Measurements from ENCODE around the gene LPO. TPM values are rescaled to one million over a fixed set of nuclear protein-coding genes. Genes with fewer than 3 reads are reported as not detected.

The LPO gene
- total RNA-seq: not detected in 2 replicates

DNA sequence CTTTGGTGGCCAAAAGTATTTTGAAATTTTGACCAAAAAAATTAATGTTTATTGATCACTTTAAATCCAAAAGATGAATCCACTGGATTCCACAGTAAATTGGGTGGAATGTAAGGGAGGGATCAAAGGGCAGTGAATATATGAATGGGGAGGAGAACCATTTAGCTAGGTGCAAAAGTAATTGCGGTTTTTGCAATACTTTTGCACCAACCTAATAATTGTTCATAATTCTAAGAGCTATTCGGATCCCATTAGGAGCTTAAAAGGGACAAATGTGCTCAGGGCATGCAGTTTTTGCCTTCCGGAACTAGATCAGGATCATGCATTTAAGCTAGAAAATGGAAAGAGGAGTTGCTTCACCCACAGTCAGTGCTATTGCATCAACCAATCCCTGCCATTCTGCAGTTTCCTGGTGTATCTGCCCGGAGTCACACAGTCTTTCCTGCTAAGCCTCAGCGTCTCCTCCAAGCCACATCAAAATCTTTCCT, at the start of gene LPO:
TSS of gene LPO (plus strand) at position 438 of the 488 bp plus-strand sequence. CDS start 4,396 bp downstream, outside the sequence.
- no peak within 1 kb of the TSS for H3K4me3 ChIP-seq (ENCODE audit: low read depth, low read length)
- no peak for TF ChIP-seq CTCF (conservative IDR thresholded peaks at IDR 0.05; ENCODE audit: low read depth, low read length)
- DNase-seq (ENCODE audit: low read depth): no peak

DNA sequence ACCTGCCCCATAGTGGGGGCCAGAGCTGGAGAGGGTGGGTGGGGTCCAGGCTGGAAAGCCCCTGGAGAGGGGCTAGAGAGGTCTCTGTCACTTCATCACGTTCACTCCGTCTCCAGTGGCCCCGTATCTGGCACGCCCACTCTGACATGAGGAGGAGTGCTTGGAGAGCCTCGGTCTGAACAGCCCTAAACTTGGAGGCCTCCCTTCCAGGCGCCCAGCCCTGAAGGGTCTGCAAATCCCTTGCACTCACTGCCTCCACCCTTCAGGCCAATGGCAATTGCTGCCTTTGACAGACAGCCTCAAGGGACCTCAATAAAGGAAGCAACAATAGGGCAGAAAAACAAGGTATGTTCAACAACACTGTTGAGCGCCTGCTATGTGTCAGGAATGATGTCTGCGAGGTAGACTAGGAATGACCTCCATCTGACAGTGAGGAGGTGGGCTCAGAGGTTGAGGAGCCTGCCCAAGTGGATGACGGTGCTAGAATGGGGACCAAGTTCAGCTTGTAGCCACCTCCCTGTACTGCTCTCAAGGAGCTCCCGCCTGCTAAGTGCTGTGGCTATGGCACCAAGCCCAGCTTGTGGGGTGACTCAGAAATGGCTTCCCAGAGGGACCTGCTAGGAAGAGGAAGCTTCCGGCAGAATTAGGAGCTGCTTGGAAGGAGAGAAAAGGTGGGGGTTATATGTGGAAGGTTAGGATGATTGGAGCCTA, 48.8 kb upstream of the LPO start:
- DNase-seq (ENCODE audit: low read depth): no peak
- no peak for TF ChIP-seq CTCF (conservative IDR thresholded peaks at IDR 0.05; ENCODE audit: low read depth, low read length)
- no peak overlapping the region for H3K4me3 ChIP-seq (ENCODE audit: low read depth, low read length)

DNA sequence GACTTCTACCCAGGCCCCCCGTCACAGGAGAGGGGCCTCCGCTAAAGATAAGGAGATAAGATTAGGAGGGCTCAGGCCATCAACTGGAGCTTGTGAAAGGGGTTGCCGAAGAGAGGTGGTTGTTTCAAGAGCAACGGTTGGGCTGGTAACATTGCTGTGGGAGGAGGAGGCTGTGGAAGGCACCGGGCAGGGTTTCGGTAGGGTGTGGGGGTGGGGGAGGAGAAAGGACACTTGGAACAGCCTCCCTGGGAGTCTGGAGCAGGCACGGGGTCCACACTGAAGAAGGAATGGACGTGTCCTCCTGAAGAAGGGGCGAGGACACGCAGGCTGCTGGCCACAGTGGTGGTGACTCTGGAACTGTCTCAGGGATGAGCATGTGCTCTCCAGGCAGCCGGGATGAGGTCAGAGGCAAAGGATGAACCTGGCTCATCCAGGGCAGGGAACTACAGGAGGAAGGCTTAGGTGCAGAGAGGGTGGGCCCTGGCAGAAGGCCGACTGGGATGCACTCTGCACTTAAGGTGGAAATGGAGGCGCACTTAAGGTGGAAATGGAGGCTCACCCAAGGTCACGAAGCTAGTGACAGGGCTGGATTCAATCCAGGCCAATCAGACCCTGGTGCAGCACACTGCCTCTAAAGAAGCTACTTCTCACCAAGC, 47.0 kb upstream of the LPO start:
- H3K4me3 ChIP-seq (ENCODE audit: low read depth, low read length): no peak overlapping the region
- no peak for DNase-seq (ENCODE audit: low read depth)
- TF ChIP-seq CTCF (conservative IDR thresholded peaks at IDR 0.05; ENCODE audit: low read depth, low read length): no peak

DNA sequence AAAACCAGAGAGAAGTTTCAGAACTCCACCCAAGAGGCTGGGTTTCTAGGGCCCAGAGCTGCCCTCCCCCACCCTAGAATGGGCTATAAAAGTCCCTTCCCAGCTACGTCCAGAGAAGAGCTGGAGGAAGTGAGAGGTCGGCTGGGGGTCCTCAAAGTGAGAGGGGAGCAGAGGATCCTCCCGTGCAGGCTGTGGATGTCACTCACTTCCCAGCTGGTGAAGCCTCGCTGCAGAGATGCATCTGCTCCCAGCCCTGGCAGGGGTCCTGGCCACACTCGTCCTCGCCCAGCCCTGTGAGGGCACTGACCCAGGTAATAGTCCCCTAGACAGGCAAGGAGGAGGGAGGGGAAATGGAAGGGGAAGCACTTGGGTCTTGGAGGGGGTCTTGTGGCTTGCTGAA, 45.8 kb upstream of the LPO start, which contains the start of gene EPX:
TSS of gene EPX (plus strand) at position 115 of the 400 bp plus-strand sequence. CDS start at position 236, 121 bp downstream.
- TF ChIP-seq CTCF (conservative IDR thresholded peaks at IDR 0.05; ENCODE audit: low read depth, low read length): no peak
- DNase-seq (ENCODE audit: low read depth): no peak
- H3K4me3 ChIP-seq (ENCODE audit: low read depth, low read length): no peak within 1 kb of the TSS

DNA sequence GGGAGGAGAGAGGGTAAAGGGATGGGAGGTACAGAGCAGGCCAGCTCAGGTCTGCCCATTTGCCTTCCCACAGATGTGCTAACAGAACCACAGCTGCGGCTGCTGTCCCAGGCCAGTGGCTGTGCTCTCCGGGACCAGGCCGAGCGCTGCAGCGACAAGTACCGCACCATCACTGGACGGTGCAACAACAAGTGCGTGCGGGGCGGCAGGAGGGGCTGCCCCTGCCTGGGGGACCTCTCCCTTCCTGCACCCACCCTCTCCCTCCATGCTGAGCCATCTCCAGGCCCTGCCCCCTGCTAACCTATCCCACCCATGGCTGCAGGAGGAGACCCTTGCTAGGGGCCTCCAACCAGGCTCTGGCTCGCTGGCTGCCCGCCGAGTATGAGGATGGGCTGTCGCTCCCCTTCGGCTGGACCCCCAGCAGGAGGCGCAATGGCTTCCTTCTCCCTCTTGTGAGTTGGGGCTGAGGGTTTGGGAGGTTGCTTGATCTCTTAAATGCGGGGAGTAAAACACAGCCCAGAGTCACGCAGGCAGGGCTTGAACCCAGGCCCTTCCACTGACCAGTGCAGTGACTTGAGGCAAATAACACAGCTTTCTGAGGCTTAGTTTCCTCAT, 44.6 kb upstream of the LPO start:
- TF ChIP-seq CTCF (conservative IDR thresholded peaks at IDR 0.05; ENCODE audit: low read depth, low read length): no peak

DNA sequence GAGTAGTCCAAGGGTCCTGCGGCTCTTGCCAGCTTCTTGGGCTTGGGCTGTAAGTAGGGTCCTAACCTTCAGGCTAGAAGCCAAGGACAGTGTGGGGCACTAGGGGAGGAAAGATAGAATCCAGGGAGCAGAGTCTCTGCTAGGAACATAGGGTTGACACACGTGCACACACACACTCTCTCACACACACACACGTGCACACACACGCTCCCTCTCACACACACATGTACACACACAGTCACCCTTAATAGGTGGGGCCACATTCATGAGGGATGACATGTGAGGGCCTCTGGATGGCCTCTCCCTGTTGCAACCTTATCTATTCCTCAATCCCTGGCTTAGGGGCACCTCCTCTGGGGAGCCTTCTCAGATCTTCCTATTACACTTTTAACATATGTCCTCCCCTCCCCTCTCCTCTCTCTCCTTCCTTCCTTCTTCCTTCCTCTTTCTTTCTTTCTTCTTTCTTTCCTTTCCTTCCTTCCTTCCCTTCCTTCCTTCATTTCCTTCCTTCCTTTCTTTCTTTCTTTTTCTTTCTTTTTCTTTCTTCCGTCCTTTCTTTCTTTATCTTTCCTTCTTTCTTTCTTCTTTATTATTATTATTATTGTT, 42.8 kb upstream of the LPO start:
- no peak for TF ChIP-seq CTCF (conservative IDR thresholded peaks at IDR 0.05; ENCODE audit: low read depth, low read length)
- H3K4me3 ChIP-seq (ENCODE audit: low read depth, low read length): no peak overlapping the region
- no peak for DNase-seq (ENCODE audit: low read depth)

More for the DNA sequence above, 44.6 kb upstream of the LPO start:
- H3K4me3 ChIP-seq (ENCODE audit: low read depth, low read length): no peak overlapping the region
- no peak for DNase-seq (ENCODE audit: low read depth)

Measured in epithelial cell of proximal tubule (primary cell).